ENCODE measurements around the gene RAB8B. TPM values are rescaled to one million over a fixed set of nuclear protein-coding genes. Genes with fewer than 3 reads are reported as not detected.
A peak's percentile ranks its signal among the peaks of the same experiment; 100 is the strongest.

RAB8B gene
- total and polyA plus RNA-seq, 9 of the 15 experiments (the other 6 are each of a cell fraction or from before 2014, with no cell fraction given): 7.8 to 32.1 (median 24.2) TPM

DNA sequence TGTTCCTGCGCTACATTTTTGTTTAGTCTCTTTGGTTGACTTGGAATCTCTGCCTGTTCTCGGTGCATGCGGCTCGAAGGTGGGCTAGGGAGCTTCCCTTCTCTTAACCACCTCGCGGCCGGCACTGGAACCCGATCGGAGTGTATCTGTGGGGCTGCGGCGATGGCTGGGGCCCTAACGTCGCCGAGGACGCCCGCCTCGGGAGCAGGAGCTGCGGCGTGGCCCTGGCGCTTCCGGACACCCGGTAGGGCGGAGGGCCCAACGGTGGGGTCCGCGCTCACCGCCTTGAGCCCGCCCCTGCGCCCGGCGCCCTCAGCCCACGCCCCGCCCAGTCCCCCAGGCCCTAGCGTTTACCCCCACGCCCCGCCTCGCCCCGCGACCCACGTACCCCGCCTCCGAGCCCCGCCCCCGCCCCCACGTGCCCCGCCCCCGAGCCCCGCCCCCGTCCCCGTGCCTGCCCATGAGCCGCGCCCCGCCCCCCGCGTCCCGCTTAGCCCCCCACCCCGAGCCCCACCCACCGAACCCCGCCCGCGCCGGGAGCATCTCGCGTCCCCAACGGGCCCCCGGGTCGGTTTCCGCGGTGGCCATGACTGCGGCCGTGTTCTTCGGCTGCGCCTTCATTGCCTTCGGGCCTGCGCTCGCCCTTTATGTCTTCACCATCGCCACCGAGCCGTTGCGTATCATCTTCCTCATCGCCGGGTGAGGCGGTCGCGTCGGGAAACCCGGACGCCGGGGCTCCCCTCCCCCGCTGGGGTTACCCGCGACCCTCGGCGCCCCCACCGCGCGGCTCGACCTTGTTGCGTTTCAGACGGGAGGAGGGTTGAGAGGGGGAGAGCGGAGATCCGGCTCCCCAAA lies 87.9 kb downstream of the RAB8B start, which contains the start of gene APH1B (continued):
- TF ChIP-seq ZNF384 (IDR thresholded peaks at IDR 0.05; ENCODE audit: low read depth, low read length) (no peak), E2F3 (CRISPR knock-in tag; IDR thresholded peaks at IDR 0.05) (0 out of 2 replicates have a peak, but pooled peaks have one; percentile 33), CBX1 (IDR thresholded peaks at IDR 0.05; ENCODE audit: low read depth) (0 out of 2 replicates have a peak, but pooled peaks have one; percentile 21), GABPA (tag; conservative IDR thresholded peaks at IDR 0.05; ENCODE audit: low read depth) (peak; percentile 34; the same call in 1 of the 2 replicates), RAD21 (CRISPR knock-in tag; conservative IDR thresholded peaks at IDR 0.05 in 1 of 2, IDR thresholded peaks at IDR 0.05 in 1 of 2) (0 out of 4 replicates have a peak, but pooled peaks of 1 of the 2 experiments have one; percentile 19), TBP (optimal IDR thresholded peaks at IDR 0.05; ENCODE audit: low read depth, low read length) (peak; percentile 59), EGR1 (conservative IDR thresholded peaks at IDR 0.05) (peak; percentile 36), ZBTB8A (IDR thresholded peaks at IDR 0.05; ENCODE audit: partially characterized antibody) (no peak), NONO (IDR thresholded peaks at IDR 0.05; ENCODE audit: low read depth in 2 of 2, low read length in 1 of 2) (no peak), TAL1 (IDR thresholded peaks at IDR 0.05) (no peak), MAZ (CRISPR knock-in tag; conservative IDR thresholded peaks at IDR 0.05 in 1 of 2, IDR thresholded peaks at IDR 0.05 in 1 of 2) (peak in 1 of 2 experiments; percentile 64; a peak in 2 of 4 replicates), ARID1B (IDR thresholded peaks at IDR 0.05) (0 out of 2 replicates have a peak, but pooled peaks have one; percentile 8), MTA3 (IDR thresholded peaks at IDR 0.05; ENCODE audit: borderline replicate concordance) (peak; percentile 23), SAFB (IDR thresholded peaks at IDR 0.05; ENCODE audit: borderline replicate concordance, low read depth, low read length) (peak; percentile 41; the same call in 1 of the 2 replicates), CREM (IDR thresholded peaks at IDR 0.05; ENCODE audit: low read depth) (peak; percentile 41; the same call in 1 of the 2 replicates), YY1 (IDR thresholded peaks at IDR 0.05; ENCODE audit: borderline replicate concordance in 1 of 3, control insufficient read depth in 1 of 3, extremely low read depth in 1 of 3, insufficient read depth in 3 of 3, insufficient read length in 1 of 3, insufficient replicate concordance in 2 of 3, low read depth in 1 of 3, low read length in 2 of 3) (peak in 2 of 3 experiments; percentile 63 to 83), SMARCA4 (IDR thresholded peaks at IDR 0.05) (peak; percentile 56), SP2 (IDR thresholded peaks at IDR 0.05; ENCODE audit: extremely low read depth, low read depth, low read length, poor library complexity, severe bottlenecking) (no peak), POLR2B (IDR thresholded peaks at IDR 0.05; ENCODE audit: low read depth, partially characterized antibody) (peak; percentile 53), FOXK2 (conservative IDR thresholded peaks at IDR 0.05 in 1 of 2, IDR thresholded peaks at IDR 0.05 in 1 of 2; ENCODE audit: low read depth in 2 of 2) (peak in 1 of 2 experiments; percentile 39; a peak in 1 of 4 replicates)
- TF ChIP-seq, protein P1, sequence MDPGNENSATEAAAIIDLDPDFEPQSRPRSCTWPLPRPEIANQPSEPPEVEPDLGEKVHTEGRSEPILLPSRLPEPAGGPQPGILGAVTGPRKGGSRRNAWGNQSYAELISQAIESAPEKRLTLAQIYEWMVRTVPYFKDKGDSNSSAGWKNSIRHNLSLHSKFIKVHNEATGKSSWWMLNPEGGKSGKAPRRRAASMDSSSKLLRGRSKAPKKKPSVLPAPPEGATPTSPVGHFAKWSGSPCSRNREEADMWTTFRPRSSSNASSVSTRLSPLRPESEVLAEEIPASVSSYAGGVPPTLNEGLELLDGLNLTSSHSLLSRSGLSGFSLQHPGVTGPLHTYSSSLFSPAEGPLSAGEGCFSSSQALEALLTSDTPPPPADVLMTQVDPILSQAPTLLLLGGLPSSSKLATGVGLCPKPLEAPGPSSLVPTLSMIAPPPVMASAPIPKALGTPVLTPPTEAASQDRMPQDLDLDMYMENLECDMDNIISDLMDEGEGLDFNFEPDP (CRISPR knock-in tag; IDR thresholded peaks at IDR 0.05): no peak
- TF ChIP-seq, protein P2, sequence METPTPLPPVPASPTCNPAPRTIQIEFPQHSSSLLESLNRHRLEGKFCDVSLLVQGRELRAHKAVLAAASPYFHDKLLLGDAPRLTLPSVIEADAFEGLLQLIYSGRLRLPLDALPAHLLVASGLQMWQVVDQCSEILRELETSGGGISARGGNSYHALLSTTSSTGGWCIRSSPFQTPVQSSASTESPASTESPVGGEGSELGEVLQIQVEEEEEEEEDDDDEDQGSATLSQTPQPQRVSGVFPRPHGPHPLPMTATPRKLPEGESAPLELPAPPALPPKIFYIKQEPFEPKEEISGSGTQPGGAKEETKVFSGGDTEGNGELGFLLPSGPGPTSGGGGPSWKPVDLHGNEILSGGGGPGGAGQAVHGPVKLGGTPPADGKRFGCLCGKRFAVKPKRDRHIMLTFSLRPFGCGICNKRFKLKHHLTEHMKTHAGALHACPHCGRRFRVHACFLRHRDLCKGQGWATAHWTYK (CRISPR knock-in tag; IDR thresholded peaks at IDR 0.05): peak; percentile 73; the same call in 1 of the 2 replicates
